ENCODE measurements around the gene CEP57L1.

Gene CEP57L1

GRCh38 chr6:109174916-109175315 lies 79.6 kb downstream of the CEP57L1 start:
- H3K4ac ChIP-seq (ENCODE audit: low read depth, low read length), result no peak overlapping the region
- no peak overlapping the region for H4K91ac ChIP-seq (ENCODE audit: low read depth, low read length)
- H3K36me3 ChIP-seq (ENCODE audit: control insufficient read depth in 1 of 2, insufficient read depth in 2 of 2, low read length in 2 of 2), result no peaks in the 10 kb centered on the region
- H3K9ac ChIP-seq (ENCODE audit: low read length), result no peak overlapping the region
- H3K4me1 ChIP-seq (ENCODE audit: control insufficient read depth in 1 of 2, insufficient read depth in 2 of 2, low read length in 2 of 2), result no peaks in the 10 kb centered on the region
- no peak overlapping the region for H2BK120ac ChIP-seq (ENCODE audit: insufficient read depth, low read length, poor library complexity)
- WGBS (ENCODE audit: extremely low coverage, insufficient coverage, insufficient read length), result no CpG with 5 or more reads among the region's 2 CpGs
- no peaks in the 10 kb centered on the region for H3K27me3 ChIP-seq (ENCODE audit: insufficient read depth, low read length)
- H3K18ac ChIP-seq (ENCODE audit: low read length), result no peak overlapping the region
- H3K4me2 ChIP-seq (ENCODE audit: low read length), result no peak overlapping the region
- no peaks in the 10 kb centered on the region for H3K79me2 ChIP-seq (ENCODE audit: control insufficient read depth, insufficient read depth, low read length, poor library complexity)
- H2AK5ac ChIP-seq (ENCODE audit: low read length), result no peak overlapping the region
- no peak overlapping the region for H3K14ac ChIP-seq (ENCODE audit: low read length)
- H2BK12ac ChIP-seq (ENCODE audit: low read length), result no peak overlapping the region
- no peak overlapping the region for H4K12ac ChIP-seq (ENCODE audit: low read depth, low read length)
- no peaks in the 10 kb centered on the region for H3K79me1 ChIP-seq (ENCODE audit: low read length)
- no peak overlapping the region for H2AFZ ChIP-seq (ENCODE audit: insufficient read depth, low read length, poor library complexity)
- H3K27ac ChIP-seq (ENCODE audit: low read depth, low read length), result no peak overlapping the region
- no peak for DNase-seq
- no peak overlapping the region for H2BK5ac ChIP-seq (ENCODE audit: low read depth, low read length, poor library complexity)
- H4K8ac ChIP-seq (ENCODE audit: low read depth, low read length), result no peak overlapping the region
- H3K9me3 ChIP-seq (ENCODE audit: insufficient read depth, low read depth, low read length), result no peaks in the 10 kb centered on the region
- H3K4me3 ChIP-seq (ENCODE audit: low read depth, low read length), result no peak overlapping the region
- H3K23ac ChIP-seq (ENCODE audit: low read length), result no peak overlapping the region

GRCh38 chr6:109178921-109179320 lies 83.6 kb downstream of the CEP57L1 start:
- H3K27me3 ChIP-seq (ENCODE audit: insufficient read depth, low read length), result no peaks in the 10 kb centered on the region
- WGBS (ENCODE audit: extremely low coverage, insufficient coverage, insufficient read length), result no CpG with 5 or more reads among the region's 1 CpG

GRCh38 chr6:109179507-109179906 lies 84.2 kb downstream of the CEP57L1 start:
- H4K12ac ChIP-seq (ENCODE audit: low read depth, low read length), result no peak overlapping the region
- no peak overlapping the region for H2BK5ac ChIP-seq (ENCODE audit: low read depth, low read length, poor library complexity)
- H3K18ac ChIP-seq (ENCODE audit: low read length), result no peak overlapping the region
- no peak overlapping the region for H2BK12ac ChIP-seq (ENCODE audit: low read length)
- no peaks in the 10 kb centered on the region for H3K79me2 ChIP-seq (ENCODE audit: control insufficient read depth, insufficient read depth, low read length, poor library complexity)
- H4K91ac ChIP-seq (ENCODE audit: low read depth, low read length), result no peak overlapping the region
- H3K27me3 ChIP-seq (ENCODE audit: insufficient read depth, low read length), result no peaks in the 10 kb centered on the region
- no peak overlapping the region for H3K4me3 ChIP-seq (ENCODE audit: low read depth, low read length)
- H3K79me1 ChIP-seq (ENCODE audit: low read length), result no peaks in the 10 kb centered on the region
- no CpG with 5 or more reads among the region's 1 CpG for WGBS (ENCODE audit: extremely low coverage, insufficient coverage, insufficient read length)
- H2AK5ac ChIP-seq (ENCODE audit: low read length), result no peak overlapping the region
- H3K4me2 ChIP-seq (ENCODE audit: low read length), result no peak overlapping the region
- H3K4ac ChIP-seq (ENCODE audit: low read depth, low read length), result no peak overlapping the region
- H3K36me3 ChIP-seq (ENCODE audit: control insufficient read depth in 1 of 2, insufficient read depth in 2 of 2, low read length in 2 of 2), result no peaks in the 10 kb centered on the region
- no peak overlapping the region for H3K9ac ChIP-seq (ENCODE audit: low read length)
- no peak overlapping the region for H3K27ac ChIP-seq (ENCODE audit: low read depth, low read length)
- H2BK120ac ChIP-seq (ENCODE audit: insufficient read depth, low read length, poor library complexity), result no peak overlapping the region
- no peak overlapping the region for H4K8ac ChIP-seq (ENCODE audit: low read depth, low read length)
- DNase-seq, result no peak
- H2AFZ ChIP-seq (ENCODE audit: insufficient read depth, low read length, poor library complexity), result no peak overlapping the region
- H3K23ac ChIP-seq (ENCODE audit: low read length), result no peak overlapping the region
- no peak overlapping the region for H3K14ac ChIP-seq (ENCODE audit: low read length)
- H3K9me3 ChIP-seq (ENCODE audit: insufficient read depth, low read depth, low read length), result no peaks in the 10 kb centered on the region
- H3K4me1 ChIP-seq (ENCODE audit: control insufficient read depth in 1 of 2, insufficient read depth in 2 of 2, low read length in 2 of 2), result no peaks in the 10 kb centered on the region

More at GRCh38 chr6:109178921-109179320, 83.6 kb downstream of the CEP57L1 start:
- Histone ChIP-seq H3K4me3 (ENCODE audit: low read depth, low read length) (no peak overlapping the region), H2BK120ac (ENCODE audit: insufficient read depth, low read length, poor library complexity) (no peak overlapping the region), H3K18ac (ENCODE audit: low read length) (no peak overlapping the region), H3K36me3 (ENCODE audit: control insufficient read depth in 1 of 2, insufficient read depth in 2 of 2, low read length in 2 of 2) (no peaks in the 10 kb centered on the region), H3K79me1 (ENCODE audit: low read length) (no peaks in the 10 kb centered on the region), H3K14ac (ENCODE audit: low read length) (no peak overlapping the region), H2BK5ac (ENCODE audit: low read depth, low read length, poor library complexity) (no peak overlapping the region), H3K27ac (ENCODE audit: low read depth, low read length) (no peak overlapping the region), H3K9ac (ENCODE audit: low read length) (no peak overlapping the region), H3K9me3 (ENCODE audit: insufficient read depth, low read depth, low read length) (no peaks in the 10 kb centered on the region), H2AFZ (ENCODE audit: insufficient read depth, low read length, poor library complexity) (no peak overlapping the region), H3K4me2 (ENCODE audit: low read length) (no peak overlapping the region), H4K91ac (ENCODE audit: low read depth, low read length) (no peak overlapping the region), H4K8ac (ENCODE audit: low read depth, low read length) (no peak overlapping the region), H3K23ac (ENCODE audit: low read length) (no peak overlapping the region), H3K4ac (ENCODE audit: low read depth, low read length) (no peak overlapping the region), H2BK12ac (ENCODE audit: low read length) (no peak overlapping the region), H4K12ac (ENCODE audit: low read depth, low read length) (no peak overlapping the region), H2AK5ac (ENCODE audit: low read length) (no peak overlapping the region), H3K4me1 (ENCODE audit: control insufficient read depth in 1 of 2, insufficient read depth in 2 of 2, low read length in 2 of 2) (no peaks in the 10 kb centered on the region), H3K79me2 (ENCODE audit: control insufficient read depth, insufficient read depth, low read length, poor library complexity) (no peaks in the 10 kb centered on the region)
- no peak for DNase-seq

GRCh38 chr6:109182578-109182977 lies 87.3 kb downstream of the CEP57L1 start:
- Histone ChIP-seq H2BK120ac (ENCODE audit: insufficient read depth, low read length, poor library complexity) (no peak overlapping the region), H3K4me2 (ENCODE audit: low read length) (no peak overlapping the region), H3K79me1 (ENCODE audit: low read length) (no peaks in the 10 kb centered on the region), H2AFZ (ENCODE audit: insufficient read depth, low read length, poor library complexity) (no peak overlapping the region), H3K18ac (ENCODE audit: low read length) (no peak overlapping the region), H4K8ac (ENCODE audit: low read depth, low read length) (no peak overlapping the region), H3K14ac (ENCODE audit: low read length) (no peak overlapping the region), H3K36me3 (ENCODE audit: control insufficient read depth in 1 of 2, insufficient read depth in 2 of 2, low read length in 2 of 2) (no peaks in the 10 kb centered on the region), H3K79me2 (ENCODE audit: control insufficient read depth, insufficient read depth, low read length, poor library complexity) (no peaks in the 10 kb centered on the region), H3K9ac (ENCODE audit: low read length) (no peak overlapping the region), H2BK12ac (ENCODE audit: low read length) (no peak overlapping the region), H2BK5ac (ENCODE audit: low read depth, low read length, poor library complexity) (no peak overlapping the region), H3K4me1 (ENCODE audit: control insufficient read depth in 1 of 2, insufficient read depth in 2 of 2, low read length in 2 of 2) (no peaks in the 10 kb centered on the region), H2AK5ac (ENCODE audit: low read length) (no peak overlapping the region), H3K4ac (ENCODE audit: low read depth, low read length) (no peak overlapping the region), H4K12ac (ENCODE audit: low read depth, low read length) (no peak overlapping the region), H3K27me3 (ENCODE audit: insufficient read depth, low read length) (no peaks in the 10 kb centered on the region), H3K9me3 (ENCODE audit: insufficient read depth, low read depth, low read length) (no peaks in the 10 kb centered on the region), H3K23ac (ENCODE audit: low read length) (no peak overlapping the region), H3K27ac (ENCODE audit: low read depth, low read length) (no peak overlapping the region), H3K4me3 (ENCODE audit: low read depth, low read length) (no peak overlapping the region), H4K91ac (ENCODE audit: low read depth, low read length) (no peak overlapping the region)
- WGBS (ENCODE audit: extremely low coverage, insufficient coverage, insufficient read length), result no CpG with 5 or more reads among the region's 2 CpGs
- no peak for DNase-seq

Data from trophoblast cell (in vitro differentiated cells and primary cell).